ENCODE results near the gene ZC3H12D. TPM values are rescaled to one million over a fixed set of nuclear protein-coding genes. Genes with fewer than 3 reads are reported as not detected.

ZC3H12D gene
- polyA plus RNA-seq, 1 of the 3 experiments (the other 2 are of a cell fraction) = 0.03 TPM

DNA sequence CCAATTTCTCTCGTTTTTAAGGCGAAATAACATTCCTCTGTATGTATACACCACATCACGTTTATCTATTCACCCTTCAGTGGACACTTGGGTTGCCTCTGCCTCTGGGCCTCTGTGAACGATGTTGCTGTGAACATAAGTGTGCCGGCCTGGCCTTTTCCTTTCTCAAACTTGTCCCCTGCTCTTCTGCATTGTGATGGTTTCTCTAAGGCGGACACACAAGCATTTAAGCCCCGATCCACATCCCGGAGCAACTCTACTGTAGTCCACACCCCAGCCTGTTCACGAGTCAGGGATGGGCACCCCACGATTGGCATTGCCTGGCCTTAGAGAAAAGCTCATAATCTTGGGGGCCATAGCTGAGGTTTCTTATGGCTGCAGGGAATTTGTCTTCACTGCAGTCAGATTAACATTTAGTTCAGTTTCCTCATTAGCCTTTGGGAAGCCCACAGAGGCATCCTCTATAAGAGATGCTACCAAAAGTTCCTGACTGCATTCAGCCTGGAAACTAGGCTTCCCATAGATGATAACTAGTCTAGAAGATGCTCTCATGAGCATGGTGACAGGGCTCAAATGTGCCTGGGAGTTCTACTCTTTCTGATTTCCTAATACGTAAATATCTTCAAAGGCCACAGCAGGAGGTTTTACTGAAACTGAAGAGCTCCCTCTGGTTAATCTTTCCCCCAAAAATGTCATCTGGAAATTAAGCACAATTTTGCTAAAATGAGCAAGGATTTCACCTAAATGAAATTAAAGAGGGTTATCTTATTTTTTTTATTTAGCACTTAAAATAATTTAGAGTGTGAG is 762 bp downstream of the ZC3H12D start:
- Histone ChIP-seq H3K79me2 (ENCODE audit: insufficient read depth) (no peaks in the 10 kb centered on the region), H3K9me2 (no peaks in the 10 kb centered on the region), H3K9me3 (no peaks in the 10 kb centered on the region), H4K20me1 (ENCODE audit: insufficient read depth) (no peaks in the 10 kb centered on the region), H3K27me3 (ENCODE audit: insufficient read depth) (no peaks in the 10 kb centered on the region), H3K27ac (ENCODE audit: low read depth in 2 of 2, low read length in 1 of 2) (no peak overlapping the region), H3K36me3 (replicated peaks in 1 of 2; ENCODE audit: control insufficient read depth in 1 of 2, insufficient read depth in 2 of 2, low read length in 1 of 2) (no peaks in the 10 kb centered on the region), H3F3A (replicated peaks; ENCODE audit: insufficient read depth) (no peaks in the 10 kb centered on the region), H3K4me2 (no peak overlapping the region), H3K4me1 (ENCODE audit: control insufficient read depth in 1 of 2, insufficient read depth in 2 of 2, low read depth in 1 of 2, low read length in 1 of 2) (peaks cover 0 to 6% of the 10 kb centered on the region in 2 experiments; a peak in 1 of 4 replicates), H3K4me3 (ENCODE audit: low read depth in 2 of 2, low read length in 1 of 2) (no peak overlapping the region), H2AFZ (ENCODE audit: low read depth) (no peak overlapping the region), H3K9ac (no peak overlapping the region)
- POLR2A ChIA-PET = no interaction called here
- WGBS (ENCODE audit: low lambda C conversion rate) = 91% methylated on average over 11 of the region's 11 CpGs
- CTCF ChIA-PET = interaction anchor here (0.9 kb wide), 1 partner anchor 455 kb away, joined by 4 read pairs; no protein-coding TSS in a partner anchor
- no peak for DNase-seq
- TF ChIP-seq FOSL2 (IDR thresholded peaks at IDR 0.05; ENCODE audit: borderline replicate concordance, low read depth) = no peak
- TF ChIP-seq, protein P1, sequence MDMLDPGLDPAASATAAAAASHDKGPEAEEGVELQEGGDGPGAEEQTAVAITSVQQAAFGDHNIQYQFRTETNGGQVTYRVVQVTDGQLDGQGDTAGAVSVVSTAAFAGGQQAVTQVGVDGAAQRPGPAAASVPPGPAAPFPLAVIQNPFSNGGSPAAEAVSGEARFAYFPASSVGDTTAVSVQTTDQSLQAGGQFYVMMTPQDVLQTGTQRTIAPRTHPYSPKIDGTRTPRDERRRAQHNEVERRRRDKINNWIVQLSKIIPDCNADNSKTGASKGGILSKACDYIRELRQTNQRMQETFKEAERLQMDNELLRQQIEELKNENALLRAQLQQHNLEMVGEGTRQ (IDR thresholded peaks at IDR 0.05; ENCODE audit: borderline replicate concordance, low read depth, low read length) = no peak
- no peak for TF ChIP-seq GABPA (IDR thresholded peaks at IDR 0.05; ENCODE audit: low read depth)
- no peak for TF ChIP-seq EZH2phosphoT487 (IDR thresholded peaks at IDR 0.05; ENCODE audit: borderline replicate concordance, low read depth)
- no peak for TF ChIP-seq NFIC (IDR thresholded peaks at IDR 0.05; ENCODE audit: borderline replicate concordance)

DNA sequence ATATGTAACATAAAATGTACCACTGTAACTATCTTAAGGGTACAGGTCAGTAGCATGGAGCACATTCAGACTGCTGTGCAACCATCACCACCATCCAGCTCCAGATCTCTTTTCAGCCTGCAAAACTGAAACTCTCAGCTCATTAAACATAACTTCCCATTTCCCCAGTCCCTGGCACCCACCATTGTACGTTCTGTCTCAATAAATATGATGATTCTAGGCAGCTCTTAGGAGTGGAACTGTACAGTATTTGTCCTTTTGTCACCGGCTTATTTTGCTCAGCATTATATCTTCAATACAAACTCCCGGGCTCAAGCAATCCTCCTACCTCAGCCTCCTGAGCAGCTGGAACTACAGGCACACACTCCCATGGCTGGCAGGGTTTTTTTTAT is 1.5 kb downstream of the ZC3H12D start:
- H3K79me2 ChIP-seq (ENCODE audit: insufficient read depth) = no peaks in the 10 kb centered on the region
- H3K4me2 ChIP-seq = no peak overlapping the region
- no peaks in the 10 kb centered on the region for H3K9me3 ChIP-seq
- no peak overlapping the region for H3K4me3 ChIP-seq (ENCODE audit: low read depth in 2 of 2, low read length in 1 of 2)
- no peak overlapping the region for H2AFZ ChIP-seq (ENCODE audit: low read depth)
- POLR2A ChIA-PET = no interaction called here
- CTCF ChIA-PET = interaction anchor here (0.9 kb wide), 1 partner anchor 455 kb away, joined by 4 read pairs; no protein-coding TSS in a partner anchor
- peaks cover 0 to 6% of the 10 kb centered on the region in 2 experiments; a peak in 1 of 4 replicates for H3K4me1 ChIP-seq (ENCODE audit: control insufficient read depth in 1 of 2, insufficient read depth in 2 of 2, low read depth in 1 of 2, low read length in 1 of 2)
- no peaks in the 10 kb centered on the region for H3K36me3 ChIP-seq (replicated peaks in 1 of 2; ENCODE audit: control insufficient read depth in 1 of 2, insufficient read depth in 2 of 2, low read length in 1 of 2)
- WGBS (ENCODE audit: low lambda C conversion rate) = 96% methylated on average over 3 of the region's 3 CpGs
- H3K9ac ChIP-seq = no peak overlapping the region
- no peaks in the 10 kb centered on the region for H3K9me2 ChIP-seq
- no peaks in the 10 kb centered on the region for H3F3A ChIP-seq (replicated peaks; ENCODE audit: insufficient read depth)
- no peaks in the 10 kb centered on the region for H3K27me3 ChIP-seq (ENCODE audit: insufficient read depth)
- H4K20me1 ChIP-seq (ENCODE audit: insufficient read depth) = no peaks in the 10 kb centered on the region
- no peak for DNase-seq
- H3K27ac ChIP-seq (ENCODE audit: low read depth in 2 of 2, low read length in 1 of 2) = no peak overlapping the region
- TF ChIP-seq, protein P2, sequence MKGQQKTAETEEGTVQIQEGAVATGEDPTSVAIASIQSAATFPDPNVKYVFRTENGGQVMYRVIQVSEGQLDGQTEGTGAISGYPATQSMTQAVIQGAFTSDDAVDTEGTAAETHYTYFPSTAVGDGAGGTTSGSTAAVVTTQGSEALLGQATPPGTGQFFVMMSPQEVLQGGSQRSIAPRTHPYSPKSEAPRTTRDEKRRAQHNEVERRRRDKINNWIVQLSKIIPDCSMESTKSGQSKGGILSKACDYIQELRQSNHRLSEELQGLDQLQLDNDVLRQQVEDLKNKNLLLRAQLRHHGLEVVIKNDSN (IDR thresholded peaks at IDR 0.05; ENCODE audit: borderline replicate concordance, low read depth) = no peak
- TF ChIP-seq, protein P3, sequence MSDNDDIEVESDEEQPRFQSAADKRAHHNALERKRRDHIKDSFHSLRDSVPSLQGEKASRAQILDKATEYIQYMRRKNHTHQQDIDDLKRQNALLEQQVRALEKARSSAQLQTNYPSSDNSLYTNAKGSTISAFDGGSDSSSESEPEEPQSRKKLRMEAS (IDR thresholded peaks at IDR 0.05; ENCODE audit: low read depth) = no peak
- TF ChIP-seq NRF1 (IDR thresholded peaks at IDR 0.05; ENCODE audit: low read depth, low read length) = no peak
